Measurements from ENCODE around the gene ELMOD1. TPM values are rescaled to one million over a fixed set of nuclear protein-coding genes. Genes with fewer than 3 reads are reported as not detected.

The ELMOD1 gene
- total RNA-seq, 4 donors from 2014 or later: 0.39 to 1.7 (median 0.54) TPM

GRCh38 chr11:107682572-107682971 is 91.6 kb downstream of the ELMOD1 start:
- Histone ChIP-seq H3K4me3 (no peak overlapping the region), H3K9me3 (no peaks in the 10 kb centered on the region), H3K36me3 (no peaks in the 10 kb centered on the region), H3K27me3 (no peaks in the 10 kb centered on the region), H3K27ac (replicated peaks in 1 of 4) (no peak overlapping the region), H3K4me1 (no peaks in the 10 kb centered on the region)
- TF ChIP-seq POLR2AphosphoS5 (IDR thresholded peaks at IDR 0.05): no peak
- no peak for TF ChIP-seq CTCF (IDR thresholded peaks at IDR 0.05)
- no peak for TF ChIP-seq EP300 (IDR thresholded peaks at IDR 0.05)
- no peak for TF ChIP-seq POLR2A (IDR thresholded peaks at IDR 0.05; ENCODE audit: low read depth)
- DNase-seq (ENCODE audit: extremely low spot score): peak; percentile 50
- intact Hi-C loops (cut with DNase I): no loop called here
- WGBS: 78% methylated on average over 5 of the region's 5 CpGs

- H3K36me3 ChIP-seq: no peaks in the 10 kb centered on the region
- intact Hi-C loops (cut with DNase I): no loop called here
- H3K27me3 ChIP-seq: no peaks in the 10 kb centered on the region
- no peaks in the 10 kb centered on the region for H3K9me3 ChIP-seq
- no peak overlapping the region for H3K4me3 ChIP-seq
- H3K4me1 ChIP-seq: no peaks in the 10 kb centered on the region
- TF ChIP-seq POLR2A (IDR thresholded peaks at IDR 0.05; ENCODE audit: low read depth) (no peak), POLR2AphosphoS5 (IDR thresholded peaks at IDR 0.05) (no peak), CTCF (IDR thresholded peaks at IDR 0.05) (no peak), EP300 (IDR thresholded peaks at IDR 0.05) (no peak)
- no peak for DNase-seq (ENCODE audit: extremely low spot score)
- H3K27ac ChIP-seq (replicated peaks in 1 of 4): no peak overlapping the region
- WGBS: 84% methylated on average over 2 of the region's 2 CpGs
Observed at GRCh38 chr11:107683061-107683460, 92.1 kb downstream of the ELMOD1 start.

GRCh38 chr11:107683807-107684206 is 92.9 kb downstream of the ELMOD1 start:
- H3K4me3 ChIP-seq: no peak overlapping the region
- H3K27me3 ChIP-seq: no peaks in the 10 kb centered on the region
- TF ChIP-seq POLR2A (IDR thresholded peaks at IDR 0.05; ENCODE audit: low read depth) (no peak), CTCF (IDR thresholded peaks at IDR 0.05) (peak in 1 of 3 experiments; percentile 18)
- H3K27ac ChIP-seq (replicated peaks in 1 of 4): no peak overlapping the region
- DNase-seq (ENCODE audit: extremely low spot score): no peak
- no peaks in the 10 kb centered on the region for H3K9me3 ChIP-seq
- no peaks in the 10 kb centered on the region for H3K36me3 ChIP-seq
- intact Hi-C loops (cut with DNase I): no loop called here
- H3K4me1 ChIP-seq: no peaks in the 10 kb centered on the region
- 96% methylated on average over 2 of the region's 2 CpGs for WGBS

- Histone ChIP-seq H3K36me3 (no peaks in the 10 kb centered on the region), H3K4me3 (no peak overlapping the region), H3K9me3 (no peaks in the 10 kb centered on the region), H3K27ac (replicated peaks in 1 of 4) (no peak overlapping the region), H3K4me1 (peaks cover 0 to 12% (median 8%) of the 10 kb centered on the region in 4 donors), H3K27me3 (no peaks in the 10 kb centered on the region)
- no peak for DNase-seq (ENCODE audit: extremely low spot score)
- WGBS: 81% methylated on average over 3 of the region's 6 CpGs
- TF ChIP-seq POLR2AphosphoS5 (IDR thresholded peaks at IDR 0.05): no peak
- TF ChIP-seq EP300 (IDR thresholded peaks at IDR 0.05): no peak
- TF ChIP-seq CTCF (IDR thresholded peaks at IDR 0.05): no peak
- no peak for TF ChIP-seq POLR2A (IDR thresholded peaks at IDR 0.05; ENCODE audit: low read depth)
- intact Hi-C loops (cut with DNase I): loop anchor here (2.0 to 5.0 kb wide), 2 partner anchors 112 to 126 kb away; no protein-coding TSS in a partner anchor
Observed at GRCh38 chr11:107688322-107688918, 97.5 kb downstream of the ELMOD1 start.
